WTC11 (cell line): ENCODE results near the gene CHL1.

Experiments used
- CREB1 ChIP-seq: sonication (generic); formaldehyde crosslinking; IDR thresholded peaks from 2 replicates; pipeline ENCODE4 v1.8.0; 2023; ENCODE audit warnings: mild to moderate bottlenecking, missing genetic modification reagents
- ESRRA ChIP-seq: sonication (generic); formaldehyde crosslinking; IDR thresholded peaks from 2 replicates; pipeline ENCODE4 v1.8.1; 2022; ENCODE audit warnings: mild to moderate bottlenecking, missing genetic modification reagents, borderline replicate concordance
- IRF2 ChIP-seq: sonication (generic); formaldehyde crosslinking; IDR thresholded peaks from 2 replicates; pipeline ENCODE4 v1.8.0; 2022; ENCODE audit warnings: low read depth, missing genetic modification reagents, borderline replicate concordance
- JUN ChIP-seq: sonication (generic); formaldehyde crosslinking; IDR thresholded peaks from 2 replicates; pipeline ENCODE4 v1.8.0; 2023; ENCODE audit warnings: mild to moderate bottlenecking, missing genetic modification reagents
- TF ChIP-seq, protein P1 (sequence below): fragments of 200-600 bp; IDR thresholded peaks from 2 replicates; pipeline ENCODE4 v1.8.0; 2022; ENCODE audit warnings: antibody characterized with exemption
- TF ChIP-seq, protein P2 (sequence below): sonication (generic); formaldehyde crosslinking; IDR thresholded peaks from 2 replicates; pipeline ENCODE4 v1.8.1; 2022; ENCODE audit warnings: low read depth, missing genetic modification reagents, borderline replicate concordance
- TF ChIP-seq, protein P3 (sequence below): sonication (generic); formaldehyde crosslinking; conservative IDR thresholded peaks from 2 replicates; pipeline ENCODE4 v1.8.1; 2023; ENCODE audit warnings: mild to moderate bottlenecking, low read depth, missing genetic modification reagents, moderate library complexity

DNA sequence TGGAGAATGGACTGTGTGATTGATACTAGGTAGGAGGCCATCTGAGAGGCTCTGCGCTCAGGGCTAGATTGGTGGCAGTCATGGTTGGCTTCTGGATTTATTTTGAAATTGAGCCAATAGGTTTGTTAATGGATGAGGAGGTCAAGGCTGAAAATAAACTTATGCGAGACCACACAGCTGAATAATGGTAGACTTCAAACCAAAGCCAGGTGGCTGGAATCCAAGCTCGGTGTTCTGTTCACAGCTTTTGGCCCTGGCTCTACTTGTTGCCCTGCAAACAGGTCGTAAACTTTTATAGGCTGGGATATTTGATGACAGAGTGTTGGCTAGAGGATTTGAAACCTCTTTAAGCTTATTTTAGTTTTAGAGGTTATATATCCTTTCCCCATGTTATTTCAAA is 160.4 kb downstream of the CHL1 start:
- TF ChIP-seq, protein P1, sequence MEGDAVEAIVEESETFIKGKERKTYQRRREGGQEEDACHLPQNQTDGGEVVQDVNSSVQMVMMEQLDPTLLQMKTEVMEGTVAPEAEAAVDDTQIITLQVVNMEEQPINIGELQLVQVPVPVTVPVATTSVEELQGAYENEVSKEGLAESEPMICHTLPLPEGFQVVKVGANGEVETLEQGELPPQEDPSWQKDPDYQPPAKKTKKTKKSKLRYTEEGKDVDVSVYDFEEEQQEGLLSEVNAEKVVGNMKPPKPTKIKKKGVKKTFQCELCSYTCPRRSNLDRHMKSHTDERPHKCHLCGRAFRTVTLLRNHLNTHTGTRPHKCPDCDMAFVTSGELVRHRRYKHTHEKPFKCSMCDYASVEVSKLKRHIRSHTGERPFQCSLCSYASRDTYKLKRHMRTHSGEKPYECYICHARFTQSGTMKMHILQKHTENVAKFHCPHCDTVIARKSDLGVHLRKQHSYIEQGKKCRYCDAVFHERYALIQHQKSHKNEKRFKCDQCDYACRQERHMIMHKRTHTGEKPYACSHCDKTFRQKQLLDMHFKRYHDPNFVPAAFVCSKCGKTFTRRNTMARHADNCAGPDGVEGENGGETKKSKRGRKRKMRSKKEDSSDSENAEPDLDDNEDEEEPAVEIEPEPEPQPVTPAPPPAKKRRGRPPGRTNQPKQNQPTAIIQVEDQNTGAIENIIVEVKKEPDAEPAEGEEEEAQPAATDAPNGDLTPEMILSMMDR, result no peak
- no peak for TF ChIP-seq CREB1 (CRISPR knock-in tag)
- TF ChIP-seq JUN (CRISPR knock-in tag), result no peak
- no peak for TF ChIP-seq IRF2 (CRISPR knock-in tag)
- TF ChIP-seq ESRRA (CRISPR knock-in tag), result no peak
- TF ChIP-seq, protein P2, sequence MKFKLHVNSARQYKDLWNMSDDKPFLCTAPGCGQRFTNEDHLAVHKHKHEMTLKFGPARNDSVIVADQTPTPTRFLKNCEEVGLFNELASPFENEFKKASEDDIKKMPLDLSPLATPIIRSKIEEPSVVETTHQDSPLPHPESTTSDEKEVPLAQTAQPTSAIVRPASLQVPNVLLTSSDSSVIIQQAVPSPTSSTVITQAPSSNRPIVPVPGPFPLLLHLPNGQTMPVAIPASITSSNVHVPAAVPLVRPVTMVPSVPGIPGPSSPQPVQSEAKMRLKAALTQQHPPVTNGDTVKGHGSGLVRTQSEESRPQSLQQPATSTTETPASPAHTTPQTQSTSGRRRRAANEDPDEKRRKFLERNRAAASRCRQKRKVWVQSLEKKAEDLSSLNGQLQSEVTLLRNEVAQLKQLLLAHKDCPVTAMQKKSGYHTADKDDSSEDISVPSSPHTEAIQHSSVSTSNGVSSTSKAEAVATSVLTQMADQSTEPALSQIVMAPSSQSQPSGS (CRISPR knock-in tag), result no peak
- TF ChIP-seq, protein P3, sequence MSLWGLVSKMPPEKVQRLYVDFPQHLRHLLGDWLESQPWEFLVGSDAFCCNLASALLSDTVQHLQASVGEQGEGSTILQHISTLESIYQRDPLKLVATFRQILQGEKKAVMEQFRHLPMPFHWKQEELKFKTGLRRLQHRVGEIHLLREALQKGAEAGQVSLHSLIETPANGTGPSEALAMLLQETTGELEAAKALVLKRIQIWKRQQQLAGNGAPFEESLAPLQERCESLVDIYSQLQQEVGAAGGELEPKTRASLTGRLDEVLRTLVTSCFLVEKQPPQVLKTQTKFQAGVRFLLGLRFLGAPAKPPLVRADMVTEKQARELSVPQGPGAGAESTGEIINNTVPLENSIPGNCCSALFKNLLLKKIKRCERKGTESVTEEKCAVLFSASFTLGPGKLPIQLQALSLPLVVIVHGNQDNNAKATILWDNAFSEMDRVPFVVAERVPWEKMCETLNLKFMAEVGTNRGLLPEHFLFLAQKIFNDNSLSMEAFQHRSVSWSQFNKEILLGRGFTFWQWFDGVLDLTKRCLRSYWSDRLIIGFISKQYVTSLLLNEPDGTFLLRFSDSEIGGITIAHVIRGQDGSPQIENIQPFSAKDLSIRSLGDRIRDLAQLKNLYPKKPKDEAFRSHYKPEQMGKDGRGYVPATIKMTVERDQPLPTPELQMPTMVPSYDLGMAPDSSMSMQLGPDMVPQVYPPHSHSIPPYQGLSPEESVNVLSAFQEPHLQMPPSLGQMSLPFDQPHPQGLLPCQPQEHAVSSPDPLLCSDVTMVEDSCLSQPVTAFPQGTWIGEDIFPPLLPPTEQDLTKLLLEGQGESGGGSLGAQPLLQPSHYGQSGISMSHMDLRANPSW (CRISPR knock-in tag), result no peak
